HG02938 (cell line): ENCODE data around the gene RCSD1.
"Not testable (repeated sequence)": the region's sequence is repeated elsewhere in the genome, so short reads cannot be mapped to it uniquely, and the experiment has no call there.

ENCODE experiments used
- ATAC-seq: cut with Tn5 transposase; IDR thresholded peaks from one replicate; pipeline ENCODE4 v1.9.1; 2021; ENCODE audit warnings: mild to moderate bottlenecking, moderate library complexity; ENCODE audit not compliant: unreplicated experiment

RCSD1 gene

DNA sequence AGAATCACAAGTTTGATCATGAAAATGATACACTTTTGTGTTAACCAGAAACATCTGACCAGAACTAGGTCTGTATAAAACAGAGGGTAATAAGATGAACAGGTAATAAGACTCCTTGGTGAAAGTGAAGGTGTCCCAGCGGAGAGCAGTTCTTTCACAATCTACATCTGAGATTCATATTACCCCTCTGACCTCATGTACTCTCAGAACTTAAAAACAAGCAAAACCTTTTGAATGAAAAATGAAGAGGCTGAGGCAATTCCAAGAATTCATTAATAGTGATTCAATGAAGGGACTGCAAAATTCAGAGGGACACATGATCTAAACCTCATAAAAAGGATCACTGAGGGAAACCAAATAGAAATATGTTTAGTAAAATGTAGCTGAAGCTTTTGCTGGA is 80.8 kb downstream of the RCSD1 start:
- no peak for ATAC-seq

DNA sequence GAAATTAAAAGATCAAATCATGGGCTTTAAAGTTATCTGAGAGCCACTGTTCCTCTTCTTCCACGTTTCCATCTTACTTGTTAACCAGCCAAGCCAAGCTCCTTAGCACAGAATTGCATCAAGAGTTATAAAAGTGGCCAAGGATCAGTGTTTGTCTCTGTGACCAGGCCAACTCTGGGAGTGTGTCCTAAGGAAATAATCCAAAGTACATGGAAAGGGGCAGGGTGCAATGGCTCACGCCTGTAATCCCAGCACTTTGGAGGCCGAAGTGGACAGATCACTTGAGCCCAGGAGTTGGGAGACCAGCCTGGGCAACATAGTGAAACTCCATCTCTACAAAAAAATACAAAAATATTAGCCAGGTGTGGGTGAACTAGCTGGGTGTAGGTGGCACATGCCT is 81.8 kb downstream of the RCSD1 start:
- ATAC-seq: no peak

DNA sequence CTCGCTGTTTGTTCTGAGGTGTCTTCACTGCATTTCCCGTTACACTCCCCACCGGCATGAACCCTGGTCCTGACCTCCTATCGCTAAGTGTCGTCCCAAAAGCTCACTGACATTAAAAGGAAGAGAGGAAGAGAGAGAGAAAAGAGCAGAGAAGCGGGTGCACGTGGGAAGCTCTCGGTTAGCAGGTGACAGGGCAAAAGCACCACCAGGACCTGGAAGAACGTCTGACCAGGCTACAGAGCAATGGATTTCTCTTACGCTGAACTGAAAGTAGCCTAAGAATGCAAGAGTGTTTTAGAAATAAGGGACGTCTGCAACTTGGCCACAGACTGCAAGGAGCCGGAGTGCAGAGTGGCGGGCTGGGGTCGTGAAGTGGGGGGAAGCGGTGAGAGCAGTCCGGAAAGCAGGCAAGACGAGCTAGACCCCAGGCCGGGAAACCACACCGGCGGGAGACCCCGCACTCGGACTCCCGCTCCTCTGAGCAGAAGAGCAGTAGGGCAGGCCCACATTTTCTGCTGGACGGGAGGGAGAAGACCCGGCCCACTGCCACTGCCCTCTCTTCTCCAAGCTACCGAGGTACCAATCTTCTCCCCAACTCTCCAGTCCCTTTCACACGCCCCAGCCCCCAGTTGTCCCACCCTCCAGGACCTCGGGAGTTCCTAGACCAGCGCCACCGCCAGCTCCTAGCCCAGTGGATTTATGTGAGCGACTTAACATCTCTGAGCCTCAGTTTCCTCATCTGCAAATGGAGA is 83.5 kb downstream of the RCSD1 start:
- no peak for ATAC-seq

DNA sequence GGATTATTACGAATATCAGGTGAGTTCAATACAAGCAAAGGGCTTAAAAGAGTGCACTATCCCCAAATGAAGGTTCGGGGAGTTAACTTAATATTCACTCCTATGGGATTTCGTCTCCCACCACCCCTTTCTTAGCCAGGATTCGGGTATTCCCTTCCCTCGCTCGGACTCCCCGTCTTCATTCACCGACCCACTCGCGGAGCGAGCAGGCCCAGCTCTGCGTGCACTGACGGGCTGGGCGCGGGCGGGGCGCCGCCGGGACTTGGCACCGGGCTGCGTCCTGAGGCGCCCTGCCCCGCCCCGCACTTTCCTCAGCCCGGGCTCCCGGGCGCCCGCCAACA is 84.0 kb downstream of the RCSD1 start:
- peak; percentile 31 for ATAC-seq

DNA sequence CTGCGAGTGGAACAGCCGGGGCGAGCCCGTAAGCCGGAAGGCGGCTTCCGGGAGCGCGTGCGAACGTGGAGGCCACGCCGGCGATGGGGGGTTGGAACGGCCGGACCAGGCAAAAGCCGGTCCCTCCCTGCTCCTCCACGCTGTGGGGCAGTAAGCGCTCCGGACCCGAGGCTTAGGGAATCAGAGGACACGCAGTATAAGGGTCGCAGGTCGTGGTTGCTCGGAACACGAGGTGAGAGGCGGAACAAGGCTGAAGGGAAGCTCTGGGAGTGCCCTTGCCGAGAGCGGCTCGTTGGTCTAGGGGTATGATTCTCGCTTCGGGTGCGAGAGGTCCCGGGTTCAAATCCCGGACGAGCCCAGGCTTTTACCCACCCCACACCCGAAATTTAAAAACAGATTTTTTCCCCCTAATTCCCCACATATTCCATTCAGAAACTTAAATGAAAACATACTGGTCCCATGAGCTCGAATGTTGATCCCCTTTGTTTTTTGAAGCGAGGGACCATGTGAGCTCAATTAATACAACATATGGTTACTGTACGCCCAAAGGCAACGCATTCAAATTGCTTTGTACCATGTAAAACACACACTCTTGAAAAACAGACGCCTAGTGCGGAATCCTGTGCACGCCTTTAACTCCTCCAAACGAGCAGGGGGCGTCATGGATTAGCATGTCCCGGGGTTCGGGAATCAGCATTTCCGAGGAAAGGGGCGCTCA is 84.6 kb downstream of the RCSD1 start:
- ATAC-seq: peak; percentile 50

DNA sequence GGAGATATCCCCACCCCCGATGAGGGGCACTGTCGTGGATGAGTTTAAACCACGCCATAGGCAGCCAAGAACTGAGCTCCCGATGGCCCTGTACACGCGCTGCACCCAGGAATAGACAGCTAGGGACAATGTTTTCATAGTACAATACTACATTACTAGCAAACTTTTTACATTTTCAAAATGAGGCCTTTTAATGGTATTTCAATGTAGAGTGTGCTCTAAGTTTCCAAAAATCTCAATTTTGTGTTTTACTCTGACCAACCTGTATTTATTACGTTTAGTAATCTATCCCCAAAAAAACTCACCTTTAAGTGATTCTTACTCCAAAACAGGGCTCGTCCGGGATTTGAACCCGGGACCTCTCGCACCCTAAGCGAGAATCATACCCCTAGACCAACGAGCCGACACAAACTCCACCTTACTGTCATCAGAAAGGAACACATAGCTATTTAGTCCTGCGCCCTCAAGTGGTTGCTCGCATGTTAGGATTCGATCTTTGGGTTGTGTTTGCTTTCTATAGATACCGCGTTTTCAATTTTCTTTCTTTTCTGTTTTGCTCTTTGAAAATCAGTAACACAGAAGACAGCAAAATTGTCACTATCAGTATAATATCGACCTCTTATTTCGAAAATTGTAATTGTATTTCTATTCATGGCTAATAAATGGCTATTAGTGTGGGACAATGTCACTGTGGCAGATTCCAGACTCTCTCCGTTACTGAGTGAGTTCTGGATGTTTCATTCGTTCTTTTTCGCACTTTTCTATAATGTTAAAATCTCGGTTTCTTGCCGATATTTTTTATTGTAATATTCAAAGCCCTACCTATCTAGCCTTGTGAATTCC is 85.3 kb downstream of the RCSD1 start:
- peak; percentile 46 for ATAC-seq

DNA sequence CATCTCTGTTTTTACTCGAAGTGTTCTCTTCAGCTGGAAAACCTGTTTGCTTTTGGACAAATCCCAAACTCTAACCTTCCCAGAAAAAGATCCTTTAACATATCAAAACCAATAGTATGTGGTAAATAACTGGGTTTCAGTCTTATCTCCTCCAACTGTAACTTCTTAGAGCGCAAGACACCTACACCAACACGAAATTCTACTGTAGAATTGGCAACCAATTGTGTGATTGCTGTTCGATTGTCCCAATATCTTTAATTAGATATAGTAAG is 85.9 kb downstream of the RCSD1 start:
- ATAC-seq: no peak

DNA sequence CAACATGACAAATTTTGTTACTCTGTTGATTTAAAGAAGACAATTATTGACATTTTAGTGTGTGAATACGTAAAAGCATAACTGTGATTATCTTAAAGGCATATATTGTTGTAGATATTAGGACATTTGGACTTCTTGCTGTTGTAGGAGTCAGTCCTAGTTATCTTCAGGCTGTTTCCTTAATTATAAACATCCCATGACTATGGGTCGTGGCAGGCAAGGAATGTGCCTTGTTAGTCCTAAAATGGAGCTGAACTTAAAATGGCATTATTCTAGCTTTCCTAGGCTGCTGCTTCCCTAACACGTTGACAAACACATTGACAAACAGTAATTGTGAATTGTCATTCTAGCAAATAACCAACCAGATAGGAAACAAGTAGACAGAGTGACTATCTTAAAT is 87.3 kb downstream of the RCSD1 start:
- no peak for ATAC-seq

DNA sequence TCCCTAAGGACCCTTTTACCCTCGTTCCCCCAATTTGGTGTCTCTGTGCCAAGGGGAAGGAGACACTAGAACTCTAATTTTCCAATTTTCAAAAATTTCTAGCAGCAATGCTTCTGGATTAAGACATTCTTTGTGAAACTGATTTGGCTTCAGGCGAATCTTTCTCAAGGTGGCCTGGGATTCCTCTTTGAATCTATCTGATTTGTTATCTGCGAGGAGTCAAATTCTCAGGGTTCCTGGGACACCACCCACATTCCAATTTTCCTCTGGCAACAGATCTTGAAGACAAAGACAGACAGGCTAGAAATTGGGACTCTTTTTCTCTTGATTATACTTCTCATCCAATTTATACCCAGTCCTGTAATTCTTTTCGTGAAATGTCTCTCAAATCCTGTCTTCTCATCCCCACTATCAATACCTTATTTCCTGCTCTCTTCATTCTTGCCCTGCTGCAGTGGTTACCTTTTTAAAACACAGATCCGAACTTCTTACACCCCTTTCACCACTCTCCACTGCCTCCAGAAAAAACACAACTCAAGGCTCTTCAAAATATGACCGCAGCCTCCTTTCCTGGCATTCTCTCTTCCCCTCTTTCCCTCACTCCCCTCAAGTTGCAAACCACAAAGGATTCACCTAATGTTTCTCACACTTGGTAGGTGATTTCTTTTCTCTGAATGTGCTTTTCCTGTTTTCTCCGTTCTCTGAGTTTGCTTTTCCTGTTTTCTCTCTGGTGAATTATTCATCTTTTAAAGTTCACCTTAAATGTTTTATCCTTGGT is 89.1 kb downstream of the RCSD1 start:
- no peak for ATAC-seq

DNA sequence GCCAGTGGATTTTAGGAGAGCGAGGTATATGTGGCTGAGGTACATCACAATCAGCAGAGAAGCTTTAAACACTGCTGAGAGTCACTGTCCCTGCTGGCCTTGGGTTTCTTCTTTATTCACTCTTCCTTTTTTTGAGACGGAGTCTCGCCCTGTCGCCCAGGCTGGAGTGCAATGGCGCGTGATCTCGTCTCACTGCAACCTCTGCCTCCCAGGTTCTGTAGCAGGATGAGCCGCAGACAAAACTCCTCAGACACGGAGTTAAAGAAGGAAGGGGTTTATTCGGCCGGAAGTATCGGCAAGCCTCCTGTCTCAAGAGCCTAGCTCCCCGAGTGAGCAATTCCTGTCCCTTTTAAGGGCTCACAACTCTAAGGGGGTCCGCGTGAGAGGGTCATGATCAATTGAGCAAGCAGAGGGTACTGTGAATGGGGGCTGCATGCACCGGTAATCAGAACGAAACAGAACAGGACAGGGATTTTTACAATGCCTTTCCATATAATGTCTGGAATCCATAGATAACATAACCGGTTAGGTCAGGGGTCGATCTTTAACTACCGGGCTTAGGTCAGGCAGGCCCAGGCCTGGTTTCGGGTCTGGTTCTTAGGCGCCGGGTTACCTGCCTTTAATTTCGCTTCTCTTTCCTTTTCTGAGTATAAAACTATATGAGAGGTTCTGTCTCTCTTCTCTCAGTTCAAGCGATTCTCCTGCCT is 89.8 kb downstream of the RCSD1 start:
- not testable (repeated sequence) for ATAC-seq

DNA sequence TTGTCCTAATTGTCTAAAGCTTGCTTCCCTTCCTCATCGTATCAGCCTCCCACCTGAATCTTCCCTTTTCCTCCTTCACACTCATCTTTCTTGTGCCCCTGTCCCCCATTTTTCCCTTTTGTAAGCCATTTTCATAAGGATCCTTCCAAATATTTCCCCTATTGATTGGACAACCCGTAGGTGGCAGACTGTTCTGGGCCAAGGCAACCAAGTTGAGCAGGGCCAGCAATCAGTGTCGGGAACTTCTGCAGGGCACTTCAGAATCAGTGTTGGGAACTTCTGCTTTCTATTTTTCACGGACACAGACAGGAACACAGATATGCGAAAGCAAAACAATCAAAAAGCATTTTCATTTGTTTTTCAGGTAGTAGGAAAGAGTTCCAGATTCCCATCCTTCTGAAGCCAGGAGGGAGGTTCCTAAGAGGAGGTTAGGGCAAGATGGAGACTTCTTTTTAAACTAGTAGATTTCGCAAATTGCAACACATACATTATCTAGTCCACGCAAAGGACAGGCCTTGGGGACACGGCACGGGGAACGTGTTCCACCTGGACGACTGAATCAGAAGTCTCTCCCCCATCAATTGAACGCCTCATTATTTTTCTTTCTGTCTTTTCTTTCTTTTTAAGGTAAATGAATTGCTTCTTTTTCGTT is 91.1 kb downstream of the RCSD1 start:
- ATAC-seq: no peak

DNA sequence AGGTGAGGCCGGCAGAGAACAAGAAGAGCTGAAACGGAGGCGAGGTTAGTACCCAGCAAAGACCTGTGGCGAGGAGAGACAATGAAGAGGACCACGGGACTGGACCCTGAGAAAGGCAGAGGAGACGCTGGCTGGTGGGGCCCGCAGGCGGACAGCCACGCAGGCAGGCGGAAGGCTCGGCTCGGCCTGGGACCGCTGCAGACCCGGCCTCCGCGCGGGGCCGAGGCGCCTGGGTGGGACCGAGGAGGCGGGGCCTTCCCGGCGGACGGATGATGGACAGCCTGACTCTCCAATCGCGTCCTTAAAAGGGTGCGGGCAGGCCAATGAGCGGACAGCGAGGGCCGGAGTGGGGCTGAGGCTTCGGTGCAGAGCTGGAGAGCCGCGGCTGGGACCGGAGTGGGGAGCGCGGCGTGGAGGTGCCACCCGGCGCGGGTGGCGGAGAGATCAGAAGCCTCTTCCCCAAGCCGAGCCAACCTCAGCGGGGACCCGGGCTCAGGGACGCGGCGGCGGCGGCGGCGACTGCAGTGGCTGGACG is 91.7 kb downstream of the RCSD1 start, which contains the start of gene MPZL1:
Gene MPZL1 (plus strand): TSS at position 366 of the 535 bp plus-strand sequence. CDS start 170 bp downstream, outside the sequence.
- peak; percentile 89 for ATAC-seq

DNA sequence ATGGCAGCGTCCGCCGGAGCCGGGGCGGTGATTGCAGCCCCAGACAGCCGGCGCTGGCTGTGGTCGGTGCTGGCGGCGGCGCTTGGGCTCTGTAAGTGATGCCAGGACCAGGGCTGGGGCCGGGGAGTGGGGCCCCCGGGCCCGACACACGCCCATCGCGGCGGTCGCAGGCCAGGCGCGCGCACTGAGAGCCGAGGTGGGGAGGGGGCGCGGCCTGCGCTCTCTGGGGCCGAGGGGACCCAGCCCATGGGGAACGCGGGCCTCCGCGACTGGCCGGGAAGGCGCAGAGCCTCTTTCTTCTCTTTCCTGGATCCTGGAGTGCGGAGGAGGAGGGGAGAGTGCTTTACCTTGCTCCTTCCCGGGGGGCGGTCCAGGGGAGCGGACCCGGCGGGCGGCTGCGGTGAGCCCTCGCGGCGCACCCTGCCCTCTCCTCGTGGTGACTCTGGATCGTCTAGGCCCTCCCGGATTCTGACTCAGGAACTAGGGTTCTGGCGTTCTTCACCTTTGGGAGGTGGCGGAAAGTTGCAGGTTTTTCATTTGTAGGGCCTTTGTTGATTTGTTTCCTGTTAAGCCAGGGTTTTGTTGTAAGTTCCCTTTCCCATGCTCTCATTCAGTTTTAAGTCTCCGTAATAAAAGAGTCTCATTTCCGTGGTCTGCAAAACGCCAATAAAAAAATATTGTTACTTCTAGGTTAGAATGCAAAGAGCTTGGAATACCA is 92.3 kb downstream of the RCSD1 start:
- ATAC-seq: peak; percentile 29

DNA sequence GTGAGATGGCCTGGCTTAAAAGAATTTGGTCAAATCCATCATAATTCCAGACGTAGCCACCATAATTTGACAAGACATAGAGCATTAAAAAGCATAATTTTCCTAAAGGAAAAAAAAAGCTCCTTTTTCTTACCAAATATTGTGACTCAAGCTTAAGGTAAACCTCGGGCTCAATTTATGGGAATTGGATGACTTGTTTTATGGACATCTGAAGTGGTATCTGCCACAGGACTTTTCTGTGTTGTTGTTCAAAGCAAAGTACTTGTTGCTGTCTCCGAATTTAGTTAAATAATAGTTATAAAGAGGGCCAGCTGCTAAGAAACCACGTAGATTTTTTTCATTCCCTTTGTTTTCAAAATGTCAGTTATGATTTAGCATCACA is 92.8 kb downstream of the RCSD1 start:
- no peak for ATAC-seq

DNA sequence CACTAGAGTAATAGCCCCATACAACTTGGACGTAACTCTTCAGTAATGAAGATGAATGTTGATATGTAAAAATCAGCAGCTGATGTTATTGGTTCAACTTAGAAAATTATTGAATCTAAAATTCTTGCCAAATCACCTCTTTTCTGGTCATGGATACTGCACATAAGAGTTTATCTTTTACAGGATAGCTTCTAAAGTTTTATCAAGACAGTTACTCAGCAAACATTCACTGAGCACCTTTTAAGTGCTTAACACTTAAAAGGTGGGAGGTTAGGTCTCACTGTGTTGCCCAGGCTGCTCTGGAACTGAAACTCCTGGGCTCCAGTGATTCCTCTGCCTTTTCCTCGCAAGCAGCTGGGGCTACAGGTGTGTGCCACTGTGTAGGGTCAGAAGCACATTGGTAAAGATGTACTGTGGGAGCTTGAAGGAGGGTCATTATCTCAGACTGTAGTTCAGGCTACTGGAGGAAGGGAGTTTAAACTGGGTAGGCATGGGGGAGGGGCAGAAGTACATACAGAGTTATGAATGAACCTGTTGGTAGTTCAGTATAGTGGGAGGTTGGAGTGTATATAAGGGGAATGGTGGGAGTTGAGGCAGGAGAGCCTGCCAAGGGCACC is 93.8 kb downstream of the RCSD1 start:
- no peak for ATAC-seq

DNA sequence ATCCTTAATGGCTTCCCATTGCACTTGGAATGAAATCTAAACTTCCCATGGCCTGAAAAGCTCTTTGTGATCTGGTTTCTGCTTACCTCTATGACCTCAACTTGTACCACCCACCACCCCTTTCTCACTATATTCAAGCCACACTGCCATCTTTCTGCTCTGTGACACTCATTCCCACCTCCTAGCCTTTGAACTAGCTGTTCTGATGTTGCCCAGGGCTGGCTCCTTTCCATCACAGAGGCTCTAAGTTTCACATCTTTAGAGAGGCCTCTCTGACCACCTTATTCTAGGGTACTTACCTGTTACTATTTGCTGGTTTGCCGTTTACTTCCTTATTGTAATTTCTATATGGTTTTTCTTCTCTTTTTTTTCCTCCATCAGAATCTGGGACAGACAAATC is 96.0 kb downstream of the RCSD1 start:
- ATAC-seq: no peak

DNA sequence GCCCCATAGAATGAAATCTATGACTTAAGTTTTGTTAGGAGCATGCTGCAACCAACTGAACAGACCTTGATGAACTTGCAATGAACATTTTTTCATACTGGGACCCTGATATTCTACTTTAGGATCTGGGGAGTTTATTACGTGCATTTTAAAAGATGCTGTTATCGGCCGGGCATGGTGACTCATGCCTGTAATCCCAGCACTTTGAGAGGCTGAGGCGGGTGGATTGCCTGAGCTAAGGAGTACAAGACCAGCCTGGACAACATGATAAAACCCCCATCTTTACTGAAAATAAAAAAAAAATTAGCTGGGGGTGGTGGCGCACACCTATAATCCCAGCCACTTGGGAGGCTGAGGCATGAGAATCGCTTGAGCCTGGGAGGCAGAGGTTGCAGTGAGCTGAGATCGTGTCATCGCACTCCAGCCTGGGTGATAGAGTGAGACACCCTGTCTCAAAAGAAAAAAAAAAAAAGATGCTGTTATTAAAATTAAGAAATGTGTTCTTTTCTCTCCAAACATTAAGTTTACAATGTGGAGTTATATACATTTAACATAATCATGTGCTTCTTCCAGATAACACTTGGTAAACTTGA is 98.9 kb downstream of the RCSD1 start:
- no peak for ATAC-seq

DNA sequence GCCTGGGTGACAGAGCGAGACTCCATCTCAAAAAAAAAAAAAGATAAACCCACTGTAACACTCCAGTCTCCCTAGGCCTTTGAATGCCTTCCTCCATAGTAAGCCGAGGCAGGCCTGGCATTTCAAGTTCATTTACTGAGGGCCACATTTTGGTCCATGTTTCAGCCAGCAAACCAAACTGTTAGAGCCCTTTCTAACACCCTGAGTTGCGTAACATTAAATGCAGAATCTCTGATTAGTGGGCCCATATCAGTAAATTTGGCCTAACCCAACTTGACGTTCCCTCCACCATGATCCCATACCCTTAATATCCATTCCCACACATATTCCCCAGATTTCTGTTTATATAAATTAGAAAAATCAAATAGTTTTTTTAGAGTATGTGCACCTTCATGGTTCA is 104.2 kb downstream of the RCSD1 start:
- no peak for ATAC-seq
